NCI-H1105 treated with DMSO at 0.1 percent for 48 hours (cell line): ENCODE data around the gene CCDC167.

Experiments
- DNase-seq: peaks from one replicate; lab custom pipeline; 2025; lab: John Stamatoyannopoulos, UW

The CCDC167 gene

GRCh38 chr6:37489697-37490336, 9.9 kb downstream of the CCDC167 start:
- DNase-seq = no peak

GRCh38 chr6:37488476-37488875, 11.2 kb downstream of the CCDC167 start:
- no peak for DNase-seq

- no peak for DNase-seq
These were observed 11.9 kb downstream of the CCDC167 start for GRCh38 chr6:37487591-37488380.

GRCh38 chr6:37486121-37486839, 13.4 kb downstream of the CCDC167 start:
- no peak for DNase-seq

GRCh38 chr6:37485291-37485702, 14.4 kb downstream of the CCDC167 start:
- DNase-seq = no peak

- DNase-seq = no peak
These were observed 14.9 kb downstream of the CCDC167 start for GRCh38 chr6:37484786-37485170.

- DNase-seq = peak; percentile 63
These were observed 15.5 kb downstream of the CCDC167 start for GRCh38 chr6:37483917-37484785.

GRCh38 chr6:37483252-37483901, 16.3 kb downstream of the CCDC167 start:
- no peak for DNase-seq

- no peak for DNase-seq
These were observed 17.0 kb downstream of the CCDC167 start for GRCh38 chr6:37482606-37483251.

- peak; percentile 15 for DNase-seq
These were observed 17.7 kb downstream of the CCDC167 start for GRCh38 chr6:37481711-37482605.

- peak; percentile 28 for DNase-seq
These were observed 18.6 kb downstream of the CCDC167 start for GRCh38 chr6:37480951-37481534.

GRCh38 chr6:37480118-37480736, 19.5 kb downstream of the CCDC167 start:
- no peak for DNase-seq

GRCh38 chr6:37479266-37479854, 20.3 kb downstream of the CCDC167 start:
- no peak for DNase-seq

GRCh38 chr6:37478827-37479226, 20.9 kb downstream of the CCDC167 start:
- no peak for DNase-seq

GRCh38 chr6:37477656-37478435, 21.8 kb downstream of the CCDC167 start:
- DNase-seq = no peak

GRCh38 chr6:37477191-37477590, 22.5 kb downstream of the CCDC167 start:
- DNase-seq = no peak

GRCh38 chr6:37474316-37474715, 25.4 kb downstream of the CCDC167 start:
- DNase-seq = no peak
